Liver (tissue), 9 donors: ENCODE data around the gene BCL2L1. TPM values are rescaled to one million over a fixed set of nuclear protein-coding genes. Genes with fewer than 3 reads are reported as not detected.

Source experiments
- DNase-seq: peaks from one replicate; pipeline ENCODE4 v3.0.0-alpha.2; 2017; ENCODE audit warnings: low spot score
- H3K27ac ChIP-seq, 2 donors: one replicate each; pipeline ENCODE4 v1.7.0; 2013; ENCODE audit warnings: inconsistent platforms in 2 of 2, low read length in 2 of 2, control low read depth in 1 of 2, low read depth in 1 of 2, mild to moderate bottlenecking in 1 of 2
- H3K27me3 ChIP-seq, 4 donors: one replicate each; pipeline versions ENCODE4 v1.6.1 to v1.7.0; 2013; ENCODE audit warnings: low read length in 3 of 4, inconsistent platforms in 1 of 4, mild to moderate bottlenecking in 1 of 4, moderate library complexity in 1 of 4; ENCODE audit not compliant: control insufficient read depth in 4 of 4, insufficient read depth in 4 of 4
- H3K36me3 ChIP-seq, 4 donors: one replicate each; pipeline versions ENCODE4 v1.6.1 to v1.7.0; 2013; ENCODE audit warnings: low read length in 3 of 4, mild to moderate bottlenecking in 3 of 4, low read depth in 1 of 4, moderate library complexity in 1 of 4; ENCODE audit not compliant: control insufficient read depth in 4 of 4, insufficient read depth in 3 of 4
- H3K4me1 ChIP-seq, 4 donors: one replicate each; pipeline versions ENCODE4 v1.6.1 to v1.7.0; 2013; ENCODE audit warnings: low read length in 3 of 4, mild to moderate bottlenecking in 3 of 4, moderate library complexity in 1 of 4; ENCODE audit not compliant: control insufficient read depth in 4 of 4, insufficient read depth in 4 of 4
- H3K4me3 ChIP-seq, 3 donors: one replicate each; pipeline versions ENCODE4 v1.6.1 to v1.7.0; 2013; ENCODE audit warnings: low read length in 3 of 3, control low read depth in 1 of 3, low read depth in 1 of 3, mild to moderate bottlenecking in 1 of 3
- H3K9ac ChIP-seq, 2 donors: one replicate each; pipeline ENCODE4 v1.7.0; 2013; ENCODE audit warnings: low read length in 2 of 2, mild to moderate bottlenecking in 2 of 2, moderate library complexity in 2 of 2, control low read depth in 1 of 2, low read depth in 1 of 2
- H3K9me3 ChIP-seq, 4 donors: one replicate each; pipeline versions ENCODE4 v1.6.1 to v1.7.0; 2013; ENCODE audit warnings: low read length in 3 of 4; ENCODE audit not compliant: control insufficient read depth in 4 of 4
- CTCF ChIP-seq: fragments of 150-350 bp; IDR thresholded peaks from 2 replicates; pipeline ENCODE4 v1.5.1; 2017; ENCODE audit warnings: improper control_type of control experiment, low read depth, low read length; ENCODE audit not compliant: missing input control
- EGR1 ChIP-seq, 2 donors: IDR thresholded peaks; 2 replicates each; pipeline ENCODE4 v1.6.1; 2016 to 2018; ENCODE audit warnings: antibody characterized with exemption in 2 of 2, low read depth in 2 of 2
- FOXA1 ChIP-seq: IDR thresholded peaks from 2 replicates; pipeline ENCODE4 v1.6.1; 2016; ENCODE audit warnings: antibody characterized with exemption
- FOXA2 ChIP-seq: IDR thresholded peaks from 2 replicates; pipeline ENCODE4 v1.6.1; 2016; ENCODE audit warnings: antibody characterized with exemption
- GABPA ChIP-seq, 2 donors: IDR thresholded peaks in 1 of 2; conservative IDR thresholded peaks in 1 of 2; 2 replicates each; pipeline ENCODE4 v1.6.1; 2016; ENCODE audit warnings: antibody characterized with exemption in 2 of 2, mild to moderate bottlenecking in 1 of 2, moderate library complexity in 1 of 2
- HNF4A ChIP-seq, 2 donors: conservative IDR thresholded peaks; 2 replicates each; pipeline ENCODE4 v1.6.1; 2016; ENCODE audit warnings: antibody characterized with exemption in 2 of 2, mild to moderate bottlenecking in 2 of 2
- HNF4G ChIP-seq: IDR thresholded peaks from 2 replicates; pipeline ENCODE4 v1.6.1; 2016; ENCODE audit warnings: antibody characterized with exemption
- JUND ChIP-seq, 2 donors: IDR thresholded peaks; 2 replicates each; pipeline ENCODE4 v1.6.1; 2016; ENCODE audit warnings: antibody characterized with exemption in 2 of 2
- MAX ChIP-seq: IDR thresholded peaks from 2 replicates; pipeline ENCODE4 v1.6.1; 2016; ENCODE audit warnings: antibody characterized with exemption
- NR2F2 ChIP-seq: IDR thresholded peaks from 2 replicates; pipeline ENCODE4 v1.6.1; 2016; ENCODE audit warnings: antibody characterized with exemption
- RAD21 ChIP-seq, 2 donors: IDR thresholded peaks; 2 replicates each; pipeline ENCODE4 v1.6.1; 2016; ENCODE audit warnings: antibody characterized with exemption in 2 of 2, mild to moderate bottlenecking in 2 of 2
- RXRA ChIP-seq, 2 donors: IDR thresholded peaks; 2 replicates each; pipeline ENCODE4 v1.6.1; 2017 to 2018; ENCODE audit warnings: antibody characterized with exemption in 2 of 2, mild to moderate bottlenecking in 1 of 2
- SP1 ChIP-seq: IDR thresholded peaks from 2 replicates; pipeline ENCODE4 v1.6.1; 2018; ENCODE audit warnings: antibody characterized with exemption, mild to moderate bottlenecking
- TAF1 ChIP-seq: conservative IDR thresholded peaks from 2 replicates; pipeline ENCODE4 v1.6.1; 2016; ENCODE audit warnings: antibody characterized with exemption, mild to moderate bottlenecking
- YY1 ChIP-seq: IDR thresholded peaks from 2 replicates; pipeline ENCODE4 v1.6.1; 2016; ENCODE audit warnings: antibody characterized with exemption, mild to moderate bottlenecking
- ZBTB33 ChIP-seq: IDR thresholded peaks from 2 replicates; pipeline ENCODE4 v1.6.1; 2016; ENCODE audit warnings: antibody characterized with exemption
- WGBS: extraction: QIAGEN DNeasy Blood & Tissue Kit; methylation state at CpG from one replicate; pipeline ENCODE4 v1.1.7; 2013; 5-methylcytosine and 5-hydroxymethylcytosine counted together
- polyA plus RNA-seq, 2 donors: library from polyadenylated mRNA; stranded (reverse) in 1 of 2; unstranded in 1 of 2; fragments of 200-250 nt in 1 of 2; fragments of >200 nt in 1 of 2; fragmentation: Nextera tagmentation in 1 of 2; extraction: Ambion mirVana in 1 of 2; gene quantifications; one replicate each; pipeline versions ENCODE4 v1.2.1 to v1.2.3, GENCODE V29; 2013 to 2015
- total RNA-seq, 2 donors: library from RNA; depleted of rRNA; stranded (reverse); fragments of >200 nt; gene quantifications; one replicate each; pipeline ENCODE4 v1.2.3, GENCODE V29; 2014
- TF ChIP-seq, protein P1 (sequence below): IDR thresholded peaks from 2 replicates; pipeline ENCODE4 v1.6.1; 2016; ENCODE audit warnings: antibody characterized with exemption
- TF ChIP-seq, protein P2 (sequence below): IDR thresholded peaks from 2 replicates; pipeline ENCODE4 v1.6.1; 2016; ENCODE audit warnings: antibody characterized with exemption, mild to moderate bottlenecking
- donor health status: healthy.
- donor health status: healthy.
- donor health status: healthy.
- donor health status: healthy.
- donor health status: healthy.

Gene BCL2L1
- total and polyA plus RNA-seq, 4 donors, result 29.7 to 124 (median 46.0) TPM

GRCh38 chr20:31705191-31705590, 17.5 kb downstream of the BCL2L1 start:
- H3K4me1 ChIP-seq, result peaks cover 20 to 66% (median 50%) of the 10 kb centered on the region in 4 donors
- no peak overlapping the region for H3K9ac ChIP-seq
- no peak overlapping the region for H3K4me3 ChIP-seq
- no peak for DNase-seq
- H3K27me3 ChIP-seq, result no peaks in the 10 kb centered on the region
- peaks cover 0 to 5% (median 3%) of the 10 kb centered on the region in 4 donors for H3K36me3 ChIP-seq
- no peak for TF ChIP-seq GABPA (IDR thresholded peaks at IDR 0.05 in 1 of 2, conservative IDR thresholded peaks at IDR 0.05 in 1 of 2)
- no peak for TF ChIP-seq NR2F2
- no peak for TF ChIP-seq JUND (IDR thresholded peaks at IDR 0.05)
- no peak for TF ChIP-seq CTCF
- TF ChIP-seq FOXA2, result no peak
- no peaks in the 10 kb centered on the region for H3K9me3 ChIP-seq
- peak overlapping the region; percentile 1 to 54 for H3K27ac ChIP-seq

- Histone ChIP-seq H3K27ac (peak overlapping the region; percentile 1 to 54), H3K36me3 (peaks cover 0 to 5% (median 3%) of the 10 kb centered on the region in 4 donors), H3K9ac (no peak overlapping the region), H3K9me3 (no peaks in the 10 kb centered on the region), H3K27me3 (no peaks in the 10 kb centered on the region), H3K4me1 (peaks cover 17 to 71% (median 51%) of the 10 kb centered on the region in 4 donors), H3K4me3 (no peak overlapping the region)
- DNase-seq, result no peak
- TF ChIP-seq FOXA1 (no peak), HNF4G (peak; percentile 51), ZBTB33 (no peak), JUND (IDR thresholded peaks at IDR 0.05) (peak; percentile 72 to 78), TAF1 (no peak), FOXA2 (peak; percentile 70), RXRA (IDR thresholded peaks at IDR 0.05) (peak; percentile 71 to 81), YY1 (peak; percentile 34), HNF4A (conservative IDR thresholded peaks at IDR 0.05) (peak; percentile 80 to 90), CTCF (no peak), RAD21 (IDR thresholded peaks at IDR 0.05) (peak in 1 of 2 donors; percentile 57), SP1 (peak; percentile 86), MAX (peak; percentile 69), NR2F2 (no peak), EGR1 (IDR thresholded peaks at IDR 0.05; ENCODE audit: low read depth in 2 of 2) (peak; percentile 36 to 41), GABPA (IDR thresholded peaks at IDR 0.05 in 1 of 2, conservative IDR thresholded peaks at IDR 0.05 in 1 of 2) (peak in 1 of 2 donors; percentile 41)
- TF ChIP-seq, protein P1, sequence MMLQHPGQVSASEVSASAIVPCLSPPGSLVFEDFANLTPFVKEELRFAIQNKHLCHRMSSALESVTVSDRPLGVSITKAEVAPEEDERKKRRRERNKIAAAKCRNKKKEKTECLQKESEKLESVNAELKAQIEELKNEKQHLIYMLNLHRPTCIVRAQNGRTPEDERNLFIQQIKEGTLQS, result no peak
- TF ChIP-seq, protein P2, sequence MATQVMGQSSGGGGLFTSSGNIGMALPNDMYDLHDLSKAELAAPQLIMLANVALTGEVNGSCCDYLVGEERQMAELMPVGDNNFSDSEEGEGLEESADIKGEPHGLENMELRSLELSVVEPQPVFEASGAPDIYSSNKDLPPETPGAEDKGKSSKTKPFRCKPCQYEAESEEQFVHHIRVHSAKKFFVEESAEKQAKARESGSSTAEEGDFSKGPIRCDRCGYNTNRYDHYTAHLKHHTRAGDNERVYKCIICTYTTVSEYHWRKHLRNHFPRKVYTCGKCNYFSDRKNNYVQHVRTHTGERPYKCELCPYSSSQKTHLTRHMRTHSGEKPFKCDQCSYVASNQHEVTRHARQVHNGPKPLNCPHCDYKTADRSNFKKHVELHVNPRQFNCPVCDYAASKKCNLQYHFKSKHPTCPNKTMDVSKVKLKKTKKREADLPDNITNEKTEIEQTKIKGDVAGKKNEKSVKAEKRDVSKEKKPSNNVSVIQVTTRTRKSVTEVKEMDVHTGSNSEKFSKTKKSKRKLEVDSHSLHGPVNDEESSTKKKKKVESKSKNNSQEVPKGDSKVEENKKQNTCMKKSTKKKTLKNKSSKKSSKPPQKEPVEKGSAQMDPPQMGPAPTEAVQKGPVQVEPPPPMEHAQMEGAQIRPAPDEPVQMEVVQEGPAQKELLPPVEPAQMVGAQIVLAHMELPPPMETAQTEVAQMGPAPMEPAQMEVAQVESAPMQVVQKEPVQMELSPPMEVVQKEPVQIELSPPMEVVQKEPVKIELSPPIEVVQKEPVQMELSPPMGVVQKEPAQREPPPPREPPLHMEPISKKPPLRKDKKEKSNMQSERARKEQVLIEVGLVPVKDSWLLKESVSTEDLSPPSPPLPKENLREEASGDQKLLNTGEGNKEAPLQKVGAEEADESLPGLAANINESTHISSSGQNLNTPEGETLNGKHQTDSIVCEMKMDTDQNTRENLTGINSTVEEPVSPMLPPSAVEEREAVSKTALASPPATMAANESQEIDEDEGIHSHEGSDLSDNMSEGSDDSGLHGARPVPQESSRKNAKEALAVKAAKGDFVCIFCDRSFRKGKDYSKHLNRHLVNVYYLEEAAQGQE, result no peak
- 66% methylated on average over 11 of the region's 11 CpGs for WGBS
Observed at GRCh38 chr20:31704225-31705119, 18.2 kb downstream of the BCL2L1 start.
